SW480 (cell line): ENCODE data around the gene DNAJC5.
"Not testable (repeated sequence)": the region's sequence is repeated elsewhere in the genome, so short reads cannot be mapped to it uniquely, and the experiment has no call there.

Experiments
- DNase-seq: peaks from one replicate; pipeline ENCODE4 v3.0.0-alpha.2; 2016; ENCODE audit warnings: low spot score

The DNAJC5 gene

DNA sequence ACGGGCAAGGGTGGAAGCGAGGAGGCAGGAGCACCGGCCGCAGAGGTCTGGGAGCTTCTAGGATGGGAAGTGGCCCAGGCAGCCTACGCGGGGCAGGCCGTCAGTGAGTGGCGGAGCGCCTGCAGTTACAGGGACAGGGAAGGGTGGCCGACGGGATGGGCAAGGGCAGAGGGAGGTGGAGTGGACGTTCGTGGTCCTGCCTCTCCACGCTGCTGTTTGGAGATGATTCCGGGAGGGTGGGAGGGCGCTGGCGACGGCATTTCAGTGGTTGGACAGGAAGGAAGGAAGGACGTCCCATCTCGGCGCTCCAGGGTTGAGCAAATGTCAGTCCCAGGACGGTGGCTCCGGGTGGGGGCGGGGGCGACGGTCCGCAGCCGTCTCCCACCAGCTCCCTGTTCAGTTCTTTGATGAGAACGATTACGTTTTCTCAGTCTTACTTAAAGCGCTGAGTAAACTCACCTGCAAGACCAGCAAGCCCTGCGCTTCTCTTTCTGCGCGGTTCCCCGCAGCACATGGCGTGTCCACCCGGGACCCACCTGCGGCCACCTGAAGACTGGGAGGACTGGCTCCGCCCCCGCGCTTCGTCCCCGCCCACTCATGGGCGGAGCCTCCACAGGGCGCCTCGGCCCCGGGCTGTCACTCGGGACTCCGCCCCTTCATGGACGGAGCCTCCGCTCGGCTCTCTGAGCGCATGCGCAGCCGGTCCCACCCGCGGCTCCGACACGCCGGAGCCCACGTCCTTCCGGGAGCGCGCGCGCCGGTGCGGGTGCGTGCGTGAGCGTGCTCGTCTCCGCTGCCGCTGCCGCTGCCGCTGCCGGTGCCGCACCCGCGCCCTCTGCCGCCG lies at the start of gene DNAJC5:
Gene DNAJC5, plus strand, starts transcription at position 769 of the 844 bp plus-strand sequence. CDS start 33,220 bp downstream, outside the sequence.
- peak; percentile 95 for DNase-seq

DNA sequence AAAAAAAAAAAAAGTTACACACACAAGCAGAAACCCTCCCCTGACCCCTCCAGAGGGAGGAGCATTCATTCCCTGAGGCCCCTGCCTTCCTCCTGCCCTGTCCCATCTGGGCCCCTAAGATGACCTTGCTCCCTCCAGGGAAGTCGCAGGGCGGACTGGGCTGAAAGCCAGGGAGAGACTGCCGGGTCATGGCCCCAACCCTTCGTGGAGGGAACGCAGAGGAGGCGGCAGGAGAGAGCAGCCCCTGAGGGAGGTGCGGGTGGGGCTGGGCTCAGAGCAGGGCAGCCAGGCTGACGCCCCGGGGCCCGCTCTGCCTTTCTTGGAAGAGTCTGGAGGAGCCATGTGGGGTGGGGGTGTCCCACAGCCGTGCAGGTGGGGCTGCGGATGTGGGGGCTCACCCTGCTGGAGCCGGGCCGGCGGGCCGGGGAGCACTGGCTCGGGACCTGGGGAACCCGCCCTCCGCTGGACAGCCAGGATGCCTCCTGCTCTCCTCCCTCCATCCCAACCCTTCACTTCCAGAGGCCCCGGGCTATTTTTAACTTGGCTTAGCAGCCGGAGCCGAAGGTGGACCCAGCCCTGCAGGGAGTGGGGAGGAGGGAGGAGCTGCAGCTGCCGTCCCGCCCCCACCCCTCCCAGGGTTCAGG lies 48.7 kb upstream of the DNAJC5 start:
- DNase-seq: peak; percentile 77

GRCh38 chr20:63846888-63847236 lies 48.1 kb upstream of the DNAJC5 start:
- no peak for DNase-seq

GRCh38 chr20:63847237-63848002 lies 47.5 kb upstream of the DNAJC5 start:
- peak; percentile 71 for DNase-seq

- DNase-seq: no peak
These were observed 46.7 kb upstream of the DNAJC5 start for GRCh38 chr20:63848003-63848911.

DNA sequence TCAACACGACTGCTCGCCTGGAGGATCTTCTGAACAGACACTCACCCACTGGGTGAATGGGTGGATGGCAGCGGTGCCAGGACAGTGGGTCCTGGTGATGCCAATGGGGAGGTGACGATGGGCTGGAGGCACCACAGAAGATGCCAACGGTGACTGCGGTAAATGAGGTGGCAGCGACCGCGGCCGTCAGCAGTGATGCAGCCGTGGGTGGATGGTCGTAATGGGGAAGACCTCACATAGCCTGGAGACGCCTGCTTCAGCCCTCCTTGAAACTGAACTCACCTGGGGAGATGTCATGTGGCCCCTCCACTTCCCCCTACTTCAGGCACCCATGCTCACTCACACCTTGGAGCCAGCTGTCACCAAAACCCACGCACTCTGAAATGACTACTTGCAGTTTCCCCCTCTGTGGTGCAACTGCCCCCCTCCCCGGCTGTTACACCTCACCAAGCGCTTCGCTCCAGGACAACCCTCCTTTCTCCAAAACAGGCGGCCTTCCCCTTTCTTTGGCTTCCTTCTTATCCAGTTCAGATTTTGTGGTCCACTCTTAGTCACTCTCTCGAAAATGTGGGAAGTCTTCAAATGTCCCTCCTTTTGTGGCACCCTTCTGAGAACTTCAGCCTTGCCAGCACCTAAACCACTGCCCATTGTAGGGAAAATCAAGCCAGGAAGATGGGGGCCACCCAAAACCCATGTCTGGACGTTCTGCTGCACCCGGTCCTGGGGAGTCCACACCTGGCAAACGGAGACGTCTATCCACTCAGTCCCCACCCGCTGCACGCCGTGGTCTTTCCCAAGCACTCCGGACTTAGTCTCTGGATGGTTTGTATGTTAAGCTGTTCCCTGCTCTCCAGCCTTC lies 44.0 kb upstream of the DNAJC5 start:
- DNase-seq: no peak

DNA sequence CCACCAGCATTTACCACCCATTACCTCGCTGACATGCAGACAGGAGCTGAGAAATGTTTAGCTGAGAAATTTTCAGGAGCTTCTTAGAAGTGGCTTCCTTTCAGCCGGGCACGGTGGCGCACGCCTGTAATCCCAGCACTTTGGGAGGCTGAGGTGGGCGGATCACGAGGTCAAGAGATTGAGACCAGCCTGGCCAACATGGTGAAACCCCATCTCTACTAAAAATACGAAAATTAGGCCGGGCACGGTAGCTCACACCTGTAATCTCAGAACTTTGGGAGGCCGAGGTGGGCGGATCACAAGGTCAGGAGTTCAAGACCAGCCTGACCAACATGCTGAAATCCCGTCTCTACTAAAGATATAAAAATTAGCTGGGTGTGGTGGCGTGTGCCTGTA lies 43.4 kb upstream of the DNAJC5 start:
- DNase-seq: not testable (repeated sequence)

DNA sequence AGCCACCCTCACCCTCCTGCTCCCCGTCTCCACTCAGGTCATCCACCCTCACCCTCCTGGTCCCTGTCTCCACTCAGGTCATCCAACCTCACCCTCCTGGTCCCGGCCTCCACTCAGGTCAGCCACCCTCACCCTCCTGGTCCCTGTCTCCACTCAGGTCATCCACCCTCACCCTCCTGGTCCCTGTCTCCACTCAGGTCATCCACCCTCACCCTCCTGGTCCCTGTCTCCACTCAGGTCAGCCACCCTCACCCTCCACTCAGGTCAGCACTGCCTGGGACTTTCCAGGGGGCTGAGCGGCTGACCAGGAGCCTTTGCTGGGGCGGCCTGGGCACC lies 41.2 kb upstream of the DNAJC5 start:
- not testable (repeated sequence) for DNase-seq

GRCh38 chr20:63854069-63854765 lies 40.7 kb upstream of the DNAJC5 start:
- peak; percentile 97 for DNase-seq

GRCh38 chr20:63854766-63855362 lies 40.1 kb upstream of the DNAJC5 start:
- no peak for DNase-seq

- DNase-seq: no peak
These were observed 39.4 kb upstream of the DNAJC5 start for GRCh38 chr20:63855363-63856097.

DNA sequence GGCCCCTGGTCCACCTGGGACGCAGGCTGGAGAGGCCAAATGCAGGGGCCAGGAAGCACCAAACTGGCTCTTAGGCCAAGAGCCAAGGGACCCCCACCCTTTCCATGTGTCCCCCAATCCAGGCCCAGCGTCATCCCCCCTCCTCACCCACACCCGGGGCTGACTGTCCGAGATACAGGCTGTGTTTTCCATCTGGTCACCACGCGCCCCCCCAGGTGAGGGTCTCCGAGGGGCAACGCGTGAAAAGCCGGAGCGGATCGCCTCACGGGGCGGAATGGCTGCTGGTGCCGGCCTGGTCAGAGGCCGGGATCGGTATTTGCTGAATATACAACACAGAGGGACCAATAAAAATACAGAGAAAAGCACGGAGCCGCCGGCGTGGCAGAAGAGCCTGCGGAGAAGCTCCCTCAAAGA lies 38.8 kb upstream of the DNAJC5 start:
- no peak for DNase-seq

DNA sequence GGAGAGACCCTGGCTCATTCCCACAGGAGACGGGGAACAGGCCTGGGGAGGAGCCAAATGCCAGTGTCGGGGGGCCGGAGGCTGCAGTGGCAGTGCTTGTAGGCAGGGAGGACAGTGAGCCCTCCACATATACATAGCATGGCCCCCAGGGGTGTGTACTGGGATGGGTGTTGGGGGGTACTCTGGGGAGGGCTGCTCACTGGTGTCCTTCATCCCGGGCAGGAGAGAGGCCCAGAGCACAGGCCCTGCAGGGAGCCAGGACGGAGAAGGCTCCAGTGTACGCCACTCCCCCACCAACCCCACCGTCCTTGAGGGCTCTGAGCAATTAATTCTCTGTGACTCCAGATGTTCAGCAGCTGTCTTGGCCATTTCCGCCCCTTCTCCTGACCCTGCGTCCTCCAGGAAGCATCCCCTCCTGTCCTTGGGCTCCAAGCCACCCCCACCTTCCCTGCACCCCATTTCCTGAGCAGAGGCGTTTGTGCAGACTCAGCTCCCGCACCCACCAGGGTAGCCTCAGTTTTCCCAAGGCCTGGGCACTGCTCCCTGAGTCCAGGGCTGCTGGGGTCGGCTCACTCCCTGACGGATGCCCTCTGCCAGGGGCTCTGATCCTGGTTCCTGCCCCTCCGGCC lies 37.0 kb upstream of the DNAJC5 start:
- no peak for DNase-seq

- peak; percentile 65 for DNase-seq
These were observed 36.3 kb upstream of the DNAJC5 start for GRCh38 chr20:63858393-63859165.

- DNase-seq: no peak
These were observed 35.7 kb upstream of the DNAJC5 start for GRCh38 chr20:63859166-63859699.

DNA sequence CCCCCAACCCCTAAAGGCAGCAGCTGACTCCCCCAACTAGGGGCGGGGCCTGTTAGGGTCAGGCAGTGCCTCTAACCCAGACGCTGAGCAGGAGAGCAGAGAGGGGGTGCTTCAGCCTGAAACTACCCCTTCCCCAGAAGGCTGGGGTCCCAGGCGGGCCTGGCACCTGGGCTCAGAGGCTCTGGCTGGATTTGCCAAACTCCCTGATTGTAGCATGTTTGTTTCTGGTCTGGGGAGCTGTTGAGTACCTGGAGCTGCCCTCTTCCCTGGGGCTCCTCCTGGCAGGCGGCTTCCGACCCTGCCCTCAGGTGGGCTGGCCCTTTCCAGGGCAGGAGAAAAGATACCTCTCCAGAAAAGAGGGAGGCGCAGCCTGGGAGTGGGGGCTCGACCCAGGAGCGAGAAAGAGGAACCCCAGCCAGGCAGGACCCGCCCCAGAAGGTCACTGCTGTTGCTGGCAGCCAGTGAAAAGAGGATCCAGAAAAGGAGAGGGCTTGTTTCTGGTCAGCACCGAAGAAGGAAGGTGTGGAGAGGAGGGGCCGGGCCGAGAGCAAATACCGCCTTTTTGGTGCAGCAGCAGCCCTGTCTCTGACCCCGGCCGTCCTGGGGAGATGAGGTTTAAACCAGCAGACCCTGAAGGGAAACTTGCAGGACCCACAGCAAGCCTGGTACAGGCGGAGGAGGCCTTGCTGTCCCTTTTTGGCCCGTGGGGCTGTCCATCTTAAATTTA lies 34.4 kb upstream of the DNAJC5 start:
- no peak for DNase-seq
